ENCODE data around the gene HOXC12. TPM values are rescaled to one million over a fixed set of nuclear protein-coding genes. Genes with fewer than 3 reads are reported as not detected.

HOXC12 gene
- total and polyA plus RNA-seq, 2 of the 8 experiments (the other 6 are each of a cell fraction or from before 2014, with no cell fraction given), result not detected

DNA sequence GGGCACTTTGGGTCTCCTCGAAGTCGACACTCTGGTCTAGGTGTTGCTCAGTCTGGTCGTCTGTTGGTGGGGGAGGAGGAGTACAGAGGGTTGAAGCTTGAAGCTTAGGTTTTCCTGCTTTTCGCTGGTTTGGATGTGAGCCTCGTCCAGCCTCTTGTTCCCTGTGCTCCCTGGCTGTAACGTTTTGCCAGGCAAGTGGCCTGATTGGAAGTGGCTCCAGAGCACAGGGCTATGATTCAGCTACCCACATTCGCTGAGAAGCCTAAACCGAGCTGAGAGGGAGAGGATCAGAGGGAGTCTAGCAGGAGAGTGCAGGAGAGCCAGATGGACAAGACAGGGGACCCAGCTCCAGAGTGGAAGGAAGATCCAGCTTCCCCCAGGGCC is 36.4 kb downstream of the HOXC12 start (continued):
- TF ChIP-seq CTBP2 (IDR thresholded peaks at IDR 0.05; ENCODE audit: borderline replicate concordance, insufficient read depth, insufficient read length, low read length) (peak; percentile 32), GABPA (IDR thresholded peaks at IDR 0.05; ENCODE audit: borderline replicate concordance, insufficient read depth, low read length) (no peak), YY1 (IDR thresholded peaks at IDR 0.05; ENCODE audit: low read depth, low read length) (no peak)

Data from H1 (cell line).